Astrocyte of the spinal cord (primary cell): ENCODE measurements around the gene RAET1E.
"Not testable (repeated sequence)": the region's sequence is repeated elsewhere in the genome, so short reads cannot be mapped to it uniquely, and the experiment has no call there.

Source experiments
- DNase-seq: peaks from one replicate; pipeline ENCODE4 v3.0.0; 2011; ENCODE audit warnings: low read depth, low spot score
- H3K4me3 ChIP-seq: 2 replicates; pipeline ENCODE4 v1.5.1; 2011; ENCODE audit warnings: low read depth, mild to moderate bottlenecking, low read length, moderate library complexity
- CTCF ChIP-seq: IDR thresholded peaks from 2 replicates; pipeline ENCODE4 v1.5.1; 2012; ENCODE audit warnings: low read depth, mild to moderate bottlenecking, low read length, inconsistent platforms
- in situ Hi-C: cut with HindIII; loops from 2 replicates; pipeline ENCODE4 v1.10.0; 2017; ENCODE audit warnings: low sequenced_read_pairs

The RAET1E gene

DNA sequence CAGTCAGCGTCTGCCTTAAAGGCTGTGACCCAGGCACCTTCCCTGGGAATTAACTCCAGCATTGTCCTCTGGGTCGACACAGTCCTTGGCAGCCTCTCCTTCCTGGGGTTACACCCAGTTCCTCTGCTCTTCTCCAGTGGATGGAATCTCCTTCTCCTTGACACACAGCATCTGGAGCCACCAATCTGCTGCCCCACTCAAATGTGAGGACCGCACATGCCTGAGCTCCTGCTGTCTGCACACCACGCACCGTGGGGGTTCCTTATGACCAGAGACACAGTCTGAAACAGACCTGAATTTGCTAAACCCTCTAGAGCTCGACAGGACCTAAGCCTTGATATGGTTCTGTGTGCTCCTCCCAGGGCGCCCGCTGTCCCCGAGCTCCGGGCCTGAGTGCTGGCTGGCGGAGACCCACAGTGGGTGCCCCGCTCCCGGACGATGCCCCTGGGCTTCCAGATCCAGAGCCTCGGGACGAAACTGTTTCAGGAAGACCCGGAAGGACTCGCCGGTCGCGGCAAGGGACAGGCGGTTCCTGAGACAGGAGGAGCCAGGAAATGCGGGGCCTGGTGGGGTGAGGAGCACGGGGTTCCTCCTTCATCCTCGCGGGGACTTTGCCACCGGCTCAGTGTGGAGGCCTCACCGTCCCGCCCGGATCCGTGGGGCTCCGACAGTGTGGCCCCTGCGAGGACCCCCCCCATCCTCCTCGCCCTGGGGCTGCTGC, 27.5 kb upstream of the RAET1E start:
- in situ Hi-C loops = no loop called here
- no peak for DNase-seq
- no peak for TF ChIP-seq CTCF
- H3K4me3 ChIP-seq = peak overlapping the region; percentile 47

DNA sequence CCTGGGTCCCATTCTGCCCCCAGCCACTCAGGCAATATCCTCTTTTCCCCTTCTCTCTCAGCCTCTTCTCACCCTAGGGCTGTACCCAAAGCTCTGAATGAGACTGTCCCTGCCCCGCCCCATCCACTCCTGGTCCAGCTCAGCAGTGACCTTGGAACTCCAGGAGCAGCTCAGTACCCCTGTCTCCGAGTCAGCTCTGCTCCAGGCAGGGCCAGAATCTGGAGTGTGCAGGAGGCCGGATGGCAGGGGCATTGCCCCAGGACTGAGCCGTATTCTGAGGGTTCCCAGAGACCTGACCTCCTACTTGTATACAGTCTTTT, 27.0 kb upstream of the RAET1E start:
- H3K4me3 ChIP-seq = no peak overlapping the region
- TF ChIP-seq CTCF = no peak
- DNase-seq = no peak
- in situ Hi-C loops = no loop called here

DNA sequence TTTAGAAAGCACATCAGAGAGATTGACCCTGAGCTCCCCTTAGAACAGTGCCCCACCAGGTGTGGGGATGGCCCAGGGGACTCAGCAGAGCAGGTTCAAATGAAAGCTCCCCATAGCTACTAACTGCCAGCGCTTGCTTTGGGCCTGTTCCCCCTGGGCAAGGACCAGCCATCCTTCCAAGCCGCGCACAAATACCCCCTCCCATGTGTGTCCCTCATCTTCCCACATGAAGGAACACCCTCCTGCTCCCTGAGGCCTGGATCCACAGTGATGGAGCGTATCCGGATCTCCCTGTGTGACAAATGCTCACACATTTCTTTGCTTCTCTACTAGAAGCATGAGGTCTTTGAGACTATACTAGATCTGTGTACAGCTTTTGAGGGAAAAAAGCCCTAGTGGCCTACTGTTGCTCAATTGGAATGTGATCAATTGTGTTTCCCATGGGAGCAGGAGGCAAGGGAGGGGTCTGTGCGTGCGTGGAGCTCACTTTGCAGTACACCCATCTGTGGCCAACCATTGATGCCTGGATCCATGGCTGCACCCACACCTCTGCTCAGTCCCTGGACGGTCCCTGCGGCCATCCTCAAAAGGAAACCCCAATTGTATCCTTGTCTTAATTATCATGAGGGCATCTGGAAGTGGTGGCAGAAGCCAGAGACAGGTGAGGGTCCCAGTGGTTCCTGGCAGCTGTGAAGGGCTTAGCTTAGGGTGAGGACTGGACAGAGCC, 26.5 kb upstream of the RAET1E start:
- in situ Hi-C loops = no loop called here

DNA sequence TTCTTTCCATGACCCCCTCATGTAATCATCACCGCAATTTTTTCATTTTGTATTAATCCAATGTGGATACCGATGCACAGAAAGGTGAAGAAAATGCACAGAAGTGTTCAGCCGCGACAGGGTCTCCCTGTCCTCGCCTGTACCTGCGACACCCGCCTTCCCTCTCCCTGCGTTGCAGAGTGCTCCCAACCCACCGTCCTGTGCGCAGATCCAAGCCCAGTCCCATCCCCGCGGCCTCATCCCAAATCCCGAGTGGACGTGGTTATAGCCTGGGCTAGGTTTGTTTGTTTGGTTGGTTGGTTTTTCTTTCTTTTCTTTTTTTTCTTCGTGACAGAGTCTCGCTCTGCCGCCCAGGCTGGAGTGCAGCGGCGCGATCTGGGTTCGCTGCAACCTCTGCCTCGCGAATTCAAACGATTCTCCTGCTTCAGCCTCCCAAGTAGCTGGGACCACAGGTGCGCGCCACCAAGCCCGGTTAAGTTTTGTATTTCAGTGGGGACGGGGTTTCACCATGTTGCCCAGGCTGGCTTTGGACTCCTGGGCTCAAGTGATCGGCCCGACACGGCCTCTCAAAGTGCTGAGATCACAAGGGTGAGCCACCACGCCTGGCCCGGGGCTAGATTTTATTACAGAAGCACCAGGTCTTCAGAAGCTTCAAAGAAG, 25.5 kb upstream of the RAET1E start:
- in situ Hi-C loops = no loop called here
- no peak for DNase-seq
- peak overlapping the region; percentile 59 for H3K4me3 ChIP-seq
- no peak for TF ChIP-seq CTCF

More for the DNA sequence above, 26.5 kb upstream of the RAET1E start:
- TF ChIP-seq CTCF = no peak
- H3K4me3 ChIP-seq = no peak overlapping the region
- DNase-seq = no peak

- peak within 1 kb of the TSS; percentile 59 for H3K4me3 ChIP-seq
These were observed 24.9 kb upstream of the RAET1E start, which contains the start of gene RAET1G for GRCh38 chr6:149922642-149923326. TSS of gene RAET1G (minus strand) at chr6:149923121. CDS start at chr6:149923010, 111 bp downstream.

GRCh38 chr6:149922091-149922490, 24.2 kb upstream of the RAET1E start:
- H3K4me3 ChIP-seq, DNase-seq: not testable (repeated sequence)

More at GRCh38 chr6:149922642-149923326, 24.9 kb upstream of the RAET1E start, which contains the start of gene RAET1G:
- in situ Hi-C loops = no loop called here
- no peak for TF ChIP-seq CTCF
- peak; percentile 93 for DNase-seq

More at GRCh38 chr6:149922091-149922490, 24.2 kb upstream of the RAET1E start:
- in situ Hi-C loops = not testable (repeated sequence)
